ENCODE measurements around the gene PIK3R4.

DNA sequence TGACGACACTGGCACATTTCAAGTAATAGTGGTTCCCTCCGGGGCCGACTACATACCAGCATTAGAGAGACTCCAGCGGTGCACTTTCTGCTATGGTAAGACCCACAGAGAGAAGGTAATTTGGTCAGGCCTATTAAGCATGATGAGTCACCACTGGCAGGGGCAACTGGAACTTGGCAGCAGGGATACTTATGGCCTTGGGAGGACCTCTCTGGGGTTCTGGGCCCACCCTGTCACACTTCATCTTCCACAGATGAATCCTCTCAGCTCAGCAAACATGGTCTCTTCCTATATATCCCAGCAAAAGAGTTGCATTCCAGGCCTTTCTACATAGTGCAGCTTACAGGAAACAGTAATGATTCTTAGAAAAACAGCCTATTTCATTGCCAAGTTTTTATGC, 88.0 kb downstream of the PIK3R4 start:
- TF ChIP-seq, protein P1, sequence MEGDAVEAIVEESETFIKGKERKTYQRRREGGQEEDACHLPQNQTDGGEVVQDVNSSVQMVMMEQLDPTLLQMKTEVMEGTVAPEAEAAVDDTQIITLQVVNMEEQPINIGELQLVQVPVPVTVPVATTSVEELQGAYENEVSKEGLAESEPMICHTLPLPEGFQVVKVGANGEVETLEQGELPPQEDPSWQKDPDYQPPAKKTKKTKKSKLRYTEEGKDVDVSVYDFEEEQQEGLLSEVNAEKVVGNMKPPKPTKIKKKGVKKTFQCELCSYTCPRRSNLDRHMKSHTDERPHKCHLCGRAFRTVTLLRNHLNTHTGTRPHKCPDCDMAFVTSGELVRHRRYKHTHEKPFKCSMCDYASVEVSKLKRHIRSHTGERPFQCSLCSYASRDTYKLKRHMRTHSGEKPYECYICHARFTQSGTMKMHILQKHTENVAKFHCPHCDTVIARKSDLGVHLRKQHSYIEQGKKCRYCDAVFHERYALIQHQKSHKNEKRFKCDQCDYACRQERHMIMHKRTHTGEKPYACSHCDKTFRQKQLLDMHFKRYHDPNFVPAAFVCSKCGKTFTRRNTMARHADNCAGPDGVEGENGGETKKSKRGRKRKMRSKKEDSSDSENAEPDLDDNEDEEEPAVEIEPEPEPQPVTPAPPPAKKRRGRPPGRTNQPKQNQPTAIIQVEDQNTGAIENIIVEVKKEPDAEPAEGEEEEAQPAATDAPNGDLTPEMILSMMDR (conservative IDR thresholded peaks at IDR 0.05; ENCODE audit: low read length): no peak
- TF ChIP-seq EZH2phosphoT487 (IDR thresholded peaks at IDR 0.05; ENCODE audit: borderline replicate concordance): no peak
